Mucosa of descending colon (tissue), 3 donors: ENCODE results near the gene ACKR2. TPM values are rescaled to one million over a fixed set of nuclear protein-coding genes. Genes with fewer than 3 reads are reported as not detected.
A peak's percentile ranks its signal among the peaks of the same experiment; 100 is the strongest.

ENCODE experiments used
- ATAC-seq: fragments of 200-7000 bp; cut with Tn5 transposase; one replicate; pipeline ENCODE4 v1.9.1; 2020; ENCODE audit warnings: mild to moderate bottlenecking, moderate library complexity
- DNase-seq, 3 donors: peaks; one replicate each; pipeline ENCODE4 v3.0.0-alpha.2; 2020
- H3K36me3 ChIP-seq: fragments of 200-600 bp; one replicate; pipeline ENCODE4 v1.8.0; 2021; ENCODE audit warnings: low read depth, mild to moderate bottlenecking
- H3K4me1 ChIP-seq: fragments of 200-600 bp; one replicate; pipeline ENCODE4 v1.8.0; 2021; ENCODE audit warnings: low read depth, mild to moderate bottlenecking
- H3K4me3 ChIP-seq: fragments of 200-600 bp; one replicate; pipeline ENCODE4 v1.8.0; 2021; ENCODE audit warnings: mild to moderate bottlenecking
- H3K9me3 ChIP-seq: fragments of 200-600 bp; one replicate; pipeline ENCODE4 v1.8.0; 2021; ENCODE audit warnings: mild to moderate bottlenecking
- intact Hi-C, 2 donors: fragments of 100-400 bp; cut with DNase I in 1 of 2; cut with micrococcal nuclease in 1 of 2; formaldehyde crosslinking; loops; one replicate each; pipeline versions ENCODE4 v1.11.0 to v1.11.1; 2022; cut with DNase I, micrococcal nuclease
- total RNA-seq, 3 donors: library from RNA; stranded (reverse); fragmentation: NEBNext Ultra II Directional in 2 of 3; extraction: Animal tissue kit (Norgen Biotek cat#: 25700) in 2 of 3; gene quantifications; one replicate each; pipeline versions ENCODE4 v1.2.1 to v1.2.4, GENCODE V29; 2021 to 2023
- TF ChIP-seq, protein P1 (sequence below): fragments of 200-600 bp; IDR thresholded peaks from one replicate; pipeline ENCODE4 v1.8.0; 2022; ENCODE audit warnings: antibody characterized with exemption, mild to moderate bottlenecking
- donor health status: DM: no; HTN: no; CAD: no; lungs with moderate emphysema.
- donor health status: DM: no; HTN: no; CAD: no.
- donor health status: DM: no; HTN: yes; CAD: no.

The ACKR2 gene
- total RNA-seq, 3 donors from 2014 or later, result 4.7 to 13.1 (median 10.4) TPM

GRCh38 chr3:42795621-42796181 is 13.5 kb upstream of the ACKR2 start:
- H3K4me3 ChIP-seq, result no peak overlapping the region
- H3K36me3 ChIP-seq, result no peaks in the 10 kb centered on the region
- TF ChIP-seq, protein P1, sequence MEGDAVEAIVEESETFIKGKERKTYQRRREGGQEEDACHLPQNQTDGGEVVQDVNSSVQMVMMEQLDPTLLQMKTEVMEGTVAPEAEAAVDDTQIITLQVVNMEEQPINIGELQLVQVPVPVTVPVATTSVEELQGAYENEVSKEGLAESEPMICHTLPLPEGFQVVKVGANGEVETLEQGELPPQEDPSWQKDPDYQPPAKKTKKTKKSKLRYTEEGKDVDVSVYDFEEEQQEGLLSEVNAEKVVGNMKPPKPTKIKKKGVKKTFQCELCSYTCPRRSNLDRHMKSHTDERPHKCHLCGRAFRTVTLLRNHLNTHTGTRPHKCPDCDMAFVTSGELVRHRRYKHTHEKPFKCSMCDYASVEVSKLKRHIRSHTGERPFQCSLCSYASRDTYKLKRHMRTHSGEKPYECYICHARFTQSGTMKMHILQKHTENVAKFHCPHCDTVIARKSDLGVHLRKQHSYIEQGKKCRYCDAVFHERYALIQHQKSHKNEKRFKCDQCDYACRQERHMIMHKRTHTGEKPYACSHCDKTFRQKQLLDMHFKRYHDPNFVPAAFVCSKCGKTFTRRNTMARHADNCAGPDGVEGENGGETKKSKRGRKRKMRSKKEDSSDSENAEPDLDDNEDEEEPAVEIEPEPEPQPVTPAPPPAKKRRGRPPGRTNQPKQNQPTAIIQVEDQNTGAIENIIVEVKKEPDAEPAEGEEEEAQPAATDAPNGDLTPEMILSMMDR, result no peak
- intact Hi-C loops, result no loop called here
- ATAC-seq, result peak; percentile 17
- H3K4me1 ChIP-seq, result peaks cover 7% of the 10 kb centered on the region
- H3K9me3 ChIP-seq, result no peaks in the 10 kb centered on the region
- no peak for DNase-seq

DNA sequence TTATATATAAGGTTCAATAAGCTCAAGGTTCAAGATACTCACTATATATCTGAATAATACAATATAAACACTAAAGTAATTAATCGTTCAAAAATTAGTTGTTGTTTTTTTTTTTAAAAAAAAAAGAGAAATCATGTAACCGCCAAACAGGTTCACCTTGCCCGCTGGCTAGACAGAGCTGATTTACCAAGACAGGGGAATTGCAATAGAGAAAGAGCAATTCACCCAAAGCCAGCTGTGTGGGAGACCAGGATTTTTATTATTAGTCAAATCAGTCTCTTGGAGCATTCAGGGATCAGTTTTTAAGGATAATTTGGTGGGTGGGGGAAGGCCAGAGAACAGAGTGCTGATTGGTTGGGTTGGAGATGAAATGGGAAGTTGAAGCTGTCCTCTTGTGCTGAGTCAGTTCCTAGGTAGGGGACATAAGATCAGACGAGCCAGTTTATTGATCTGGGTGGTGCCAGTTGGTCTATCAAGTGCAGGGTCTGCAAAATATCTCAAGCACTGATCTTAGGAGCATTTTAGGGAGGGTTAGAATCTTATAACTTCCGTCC is 12.8 kb upstream of the ACKR2 start:
- TF ChIP-seq, protein P1, result no peak

DNA sequence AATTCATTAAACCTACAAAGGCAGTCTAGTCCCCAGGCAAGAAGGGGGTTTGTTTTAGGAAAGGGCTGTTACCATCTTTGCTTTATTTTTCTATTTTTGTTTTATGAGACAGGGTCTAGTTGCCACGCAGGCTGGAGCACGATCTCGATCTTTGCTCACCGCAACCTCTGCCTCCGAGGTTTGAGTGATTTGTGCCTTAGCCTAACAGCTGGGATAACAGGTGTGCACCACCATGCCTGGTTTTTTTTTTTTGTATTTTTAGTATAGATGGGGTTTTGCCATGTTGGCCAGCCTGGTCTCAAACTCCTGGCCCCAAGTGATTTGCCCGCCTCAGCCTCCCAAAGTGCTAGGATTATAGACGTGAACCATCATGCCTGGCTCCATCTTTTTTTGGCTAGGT is 9.9 kb upstream of the ACKR2 start:
- H3K36me3 ChIP-seq, result no peaks in the 10 kb centered on the region
- peaks cover 25% of the 10 kb centered on the region for H3K4me1 ChIP-seq
- intact Hi-C loops, result no loop called here
- DNase-seq, result no peak
- H3K9me3 ChIP-seq, result no peaks in the 10 kb centered on the region
- H3K4me3 ChIP-seq, result no peak overlapping the region
- TF ChIP-seq, protein P1, result no peak
- ATAC-seq, result no peak

More for the DNA sequence above, 12.8 kb upstream of the ACKR2 start:
- DNase-seq, result no peak
- no peaks in the 10 kb centered on the region for H3K36me3 ChIP-seq
- no peaks in the 10 kb centered on the region for H3K9me3 ChIP-seq
- peaks cover 15% of the 10 kb centered on the region for H3K4me1 ChIP-seq
- intact Hi-C loops, result no loop called here
- ATAC-seq, result no peak
- H3K4me3 ChIP-seq, result no peak overlapping the region

- DNase-seq (no peak), ATAC-seq (no peak)
- TF ChIP-seq, protein P1, result no peak
- intact Hi-C loops, result no loop called here
- Histone ChIP-seq H3K4me3 (no peak overlapping the region), H3K36me3 (no peaks in the 10 kb centered on the region), H3K4me1 (peaks cover 29% of the 10 kb centered on the region), H3K9me3 (no peaks in the 10 kb centered on the region)
These were observed 9.0 kb upstream of the ACKR2 start for GRCh38 chr3:42800251-42800650.

DNA sequence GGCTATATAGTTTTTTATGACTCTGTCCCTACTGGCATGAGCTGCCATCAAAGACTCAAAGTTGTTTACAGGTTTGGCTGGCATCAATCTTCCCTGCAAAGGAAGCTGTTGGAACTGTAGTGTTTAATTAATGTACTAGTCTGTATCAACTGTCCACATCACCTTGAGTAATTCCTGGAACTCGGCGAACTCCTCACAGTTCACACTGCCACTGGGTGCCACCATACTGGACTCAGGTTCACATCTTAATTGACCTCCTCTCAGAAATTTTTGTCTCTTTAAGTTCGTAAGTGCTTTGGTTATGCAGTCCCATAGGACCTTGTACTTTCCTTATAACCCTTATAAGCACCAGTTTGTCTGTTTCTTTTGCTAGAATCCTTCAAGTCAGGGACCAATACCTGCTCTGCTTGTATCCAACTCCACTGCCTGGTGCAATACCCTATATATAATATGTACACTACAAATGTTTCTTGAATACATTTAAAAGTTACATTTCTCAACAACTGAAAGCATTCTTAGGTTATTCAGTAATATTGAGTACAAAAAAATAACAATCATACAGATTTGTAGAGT is 8.1 kb upstream of the ACKR2 start:
- Histone ChIP-seq H3K4me3 (no peak overlapping the region), H3K4me1 (peaks cover 34% of the 10 kb centered on the region), H3K36me3 (no peaks in the 10 kb centered on the region), H3K9me3 (no peaks in the 10 kb centered on the region)
- ATAC-seq, result peak; percentile 3
- no peak for DNase-seq
- intact Hi-C loops, result no loop called here
- TF ChIP-seq, protein P1, result no peak
